H7 (cell line): ENCODE results near the gene TGM2. TPM values are rescaled to one million over a fixed set of nuclear protein-coding genes. Genes with fewer than 3 reads are reported as not detected.
A peak's percentile ranks its signal among the peaks of the same experiment; 100 is the strongest.

Source experiments
- DNase-seq: peaks from one replicate; pipeline ENCODE4 v3.0.0; 2012
- H3K27me3 ChIP-seq: 2 replicates; pipeline ENCODE4 v1.6.0; 2011; ENCODE audit warnings: mild to moderate bottlenecking, low read length; ENCODE audit not compliant: control insufficient read depth, insufficient read depth
- H3K36me3 ChIP-seq: replicated peaks from 2 replicates; pipeline ENCODE4 v1.5.1; 2011; ENCODE audit warnings: low read length; ENCODE audit not compliant: control insufficient read depth, insufficient read depth
- H3K4me3 ChIP-seq: 2 replicates; pipeline ENCODE4 v1.5.1; 2011; ENCODE audit warnings: low read depth, mild to moderate bottlenecking, control low read depth, low read length, moderate library complexity; ENCODE audit not compliant: insufficient read depth
- total RNA-seq: library from RNA; depleted of rRNA; stranded (reverse); fragments of >200 nt; shearing (Covaris generic); gene quantifications from 2 replicates; pipeline ENCODE4 v1.2.3, GENCODE V29; 2014

Gene TGM2
- total RNA-seq, 1 experiment from 2014 or later = 0.83 TPM

GRCh38 chr20:38203337-38203980, 38.4 kb upstream of the TGM2 start:
- DNase-seq = peak; percentile 58
- Histone ChIP-seq H3K27me3 (no peaks in the 10 kb centered on the region), H3K4me3 (no peak overlapping the region), H3K36me3 (no peaks in the 10 kb centered on the region)

DNA sequence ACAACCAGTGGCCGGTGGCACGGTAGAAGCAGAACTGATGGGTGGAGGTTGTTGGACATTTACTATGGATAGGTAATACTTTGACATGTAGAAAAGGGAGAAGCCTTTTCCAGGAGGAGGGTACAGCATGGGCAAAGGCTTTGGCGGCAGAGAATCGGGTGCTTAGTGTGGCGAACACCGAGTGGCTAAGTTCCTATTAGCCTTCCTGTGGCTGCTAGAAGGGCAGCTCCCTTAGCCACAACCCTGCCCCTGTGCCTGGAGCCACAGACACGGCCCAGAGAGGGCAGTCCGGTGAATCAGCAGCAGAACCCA, 37.9 kb upstream of the TGM2 start:
- no peak for DNase-seq
- Histone ChIP-seq H3K4me3 (no peak overlapping the region), H3K36me3 (no peaks in the 10 kb centered on the region), H3K27me3 (no peaks in the 10 kb centered on the region)

GRCh38 chr20:38202153-38202981, 37.3 kb upstream of the TGM2 start:
- no peaks in the 10 kb centered on the region for H3K27me3 ChIP-seq
- no peak overlapping the region for H3K4me3 ChIP-seq
- no peaks in the 10 kb centered on the region for H3K36me3 ChIP-seq
- DNase-seq = peak; percentile 26

GRCh38 chr20:38201356-38201755, 36.3 kb upstream of the TGM2 start:
- peak; percentile 12 for DNase-seq
- no peak overlapping the region for H3K4me3 ChIP-seq
- H3K36me3 ChIP-seq = no peaks in the 10 kb centered on the region
- no peaks in the 10 kb centered on the region for H3K27me3 ChIP-seq

DNA sequence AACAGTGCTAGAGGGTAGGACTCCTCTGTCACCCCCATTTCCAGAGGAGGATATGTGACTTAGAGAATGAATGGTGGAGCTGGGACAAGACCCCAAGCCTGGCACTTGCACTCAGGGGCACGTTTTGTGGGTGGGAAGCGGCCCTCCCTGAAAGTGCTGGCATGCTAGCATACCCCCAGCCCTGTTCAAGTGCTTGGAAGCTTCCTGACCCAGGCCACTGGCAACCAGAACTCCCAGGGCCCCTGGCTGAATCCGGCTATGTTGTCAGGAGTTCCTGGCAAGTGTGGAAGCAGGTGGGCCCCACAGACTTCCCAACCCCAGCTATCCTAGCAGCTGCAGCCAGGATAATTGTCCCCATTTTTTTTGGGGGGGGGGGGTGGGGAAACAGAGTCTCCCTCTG, 35.6 kb upstream of the TGM2 start:
- no peak overlapping the region for H3K4me3 ChIP-seq
- no peaks in the 10 kb centered on the region for H3K36me3 ChIP-seq
- H3K27me3 ChIP-seq = no peaks in the 10 kb centered on the region
- DNase-seq = peak; percentile 15

- no peak overlapping the region for H3K4me3 ChIP-seq
- DNase-seq = peak; percentile 20
- no peaks in the 10 kb centered on the region for H3K36me3 ChIP-seq
- no peaks in the 10 kb centered on the region for H3K27me3 ChIP-seq
Measured at GRCh38 chr20:38199501-38200390, 34.7 kb upstream of the TGM2 start.

GRCh38 chr20:38198238-38198861, 33.3 kb upstream of the TGM2 start:
- no peaks in the 10 kb centered on the region for H3K27me3 ChIP-seq
- peak; percentile 16 for DNase-seq
- H3K4me3 ChIP-seq = no peak overlapping the region
- no peaks in the 10 kb centered on the region for H3K36me3 ChIP-seq

- Histone ChIP-seq H3K27me3 (no peaks in the 10 kb centered on the region), H3K4me3 (no peak overlapping the region)
- peak; percentile 28 for DNase-seq
Measured at GRCh38 chr20:38197619-38198018, 32.5 kb upstream of the TGM2 start.

DNA sequence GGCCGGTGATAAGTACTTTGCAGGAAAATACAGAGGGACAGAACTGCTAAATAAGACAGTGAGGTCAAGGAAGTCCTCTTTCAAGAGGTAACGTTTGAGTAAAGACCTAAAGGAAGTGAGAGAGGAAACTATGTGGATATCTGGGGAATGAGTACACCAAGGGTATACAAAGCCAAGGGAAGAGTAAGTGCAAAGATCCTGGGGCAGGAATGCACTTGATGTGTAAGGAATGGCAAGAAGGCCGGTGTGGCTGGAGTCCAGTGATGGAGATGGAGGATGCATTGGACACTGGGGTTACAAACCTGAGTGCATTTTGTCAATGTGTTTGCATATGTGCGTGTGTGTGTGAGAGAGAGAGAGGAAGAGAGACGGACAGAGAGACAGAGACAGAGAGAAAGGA, 32.1 kb upstream of the TGM2 start:
- DNase-seq = no peak
- Histone ChIP-seq H3K4me3 (no peak overlapping the region), H3K36me3 (no peaks in the 10 kb centered on the region), H3K27me3 (no peaks in the 10 kb centered on the region)

More at GRCh38 chr20:38197619-38198018, 32.5 kb upstream of the TGM2 start:
- H3K36me3 ChIP-seq = no peaks in the 10 kb centered on the region

GRCh38 chr20:38196592-38196991, 31.5 kb upstream of the TGM2 start:
- no peak for DNase-seq

DNA sequence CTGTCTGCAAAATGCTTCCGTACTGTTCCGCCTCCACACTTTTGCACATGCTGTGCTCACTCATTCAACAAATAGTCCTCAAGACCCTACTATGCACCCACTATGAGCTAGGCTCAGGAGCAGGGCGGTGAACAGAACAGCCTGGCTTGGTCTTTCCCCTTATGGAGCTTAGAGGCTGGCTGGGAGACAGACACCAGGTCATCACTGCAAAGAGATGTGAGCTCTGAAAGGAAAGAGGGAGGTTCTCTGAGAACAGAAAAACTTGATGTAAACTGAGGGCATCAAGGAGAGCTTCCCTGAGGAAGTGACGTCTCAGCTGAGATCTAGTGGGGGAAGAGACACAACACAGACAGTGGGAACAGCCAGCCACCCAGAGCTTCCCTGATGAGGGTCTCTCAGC, 31.0 kb upstream of the TGM2 start:
- no peak for DNase-seq
- H3K27me3 ChIP-seq = no peaks in the 10 kb centered on the region
- no peaks in the 10 kb centered on the region for H3K36me3 ChIP-seq
- H3K4me3 ChIP-seq = no peak overlapping the region

More at GRCh38 chr20:38196592-38196991, 31.5 kb upstream of the TGM2 start:
- Histone ChIP-seq H3K4me3 (no peak overlapping the region), H3K36me3 (no peaks in the 10 kb centered on the region), H3K27me3 (no peaks in the 10 kb centered on the region)

- H3K27me3 ChIP-seq = no peaks in the 10 kb centered on the region
- H3K4me3 ChIP-seq = no peak overlapping the region
- no peak for DNase-seq
- H3K36me3 ChIP-seq = no peaks in the 10 kb centered on the region
Measured at GRCh38 chr20:38195521-38195920, 30.5 kb upstream of the TGM2 start.

DNA sequence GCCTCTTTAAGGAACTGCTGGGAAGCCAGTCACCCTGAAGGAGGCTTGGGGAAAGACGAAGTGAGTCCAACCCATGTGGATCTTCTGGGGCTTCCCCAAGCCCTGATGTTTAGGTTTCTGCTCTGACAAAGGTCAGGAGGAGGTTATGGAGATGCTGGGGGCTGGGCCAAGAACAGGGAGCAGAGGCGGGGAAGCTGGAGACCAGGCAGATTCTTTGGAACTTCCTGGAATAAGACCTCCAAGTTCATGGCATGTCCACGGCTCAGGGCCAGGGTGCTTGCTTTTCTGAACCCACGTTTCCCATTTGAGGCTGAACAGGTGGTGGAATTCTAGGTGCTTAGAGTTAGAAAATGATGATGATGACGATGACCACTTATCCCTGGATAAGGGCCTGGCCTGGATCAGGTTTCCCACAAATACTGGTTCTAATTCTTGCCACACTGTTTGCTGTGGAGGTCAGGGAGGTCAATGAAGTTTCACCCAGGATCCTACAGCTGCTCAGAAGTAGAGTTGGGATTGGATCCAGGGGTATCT, 30.0 kb upstream of the TGM2 start:
- no peak overlapping the region for H3K4me3 ChIP-seq
- no peak for DNase-seq
- no peaks in the 10 kb centered on the region for H3K36me3 ChIP-seq
- no peaks in the 10 kb centered on the region for H3K27me3 ChIP-seq

DNA sequence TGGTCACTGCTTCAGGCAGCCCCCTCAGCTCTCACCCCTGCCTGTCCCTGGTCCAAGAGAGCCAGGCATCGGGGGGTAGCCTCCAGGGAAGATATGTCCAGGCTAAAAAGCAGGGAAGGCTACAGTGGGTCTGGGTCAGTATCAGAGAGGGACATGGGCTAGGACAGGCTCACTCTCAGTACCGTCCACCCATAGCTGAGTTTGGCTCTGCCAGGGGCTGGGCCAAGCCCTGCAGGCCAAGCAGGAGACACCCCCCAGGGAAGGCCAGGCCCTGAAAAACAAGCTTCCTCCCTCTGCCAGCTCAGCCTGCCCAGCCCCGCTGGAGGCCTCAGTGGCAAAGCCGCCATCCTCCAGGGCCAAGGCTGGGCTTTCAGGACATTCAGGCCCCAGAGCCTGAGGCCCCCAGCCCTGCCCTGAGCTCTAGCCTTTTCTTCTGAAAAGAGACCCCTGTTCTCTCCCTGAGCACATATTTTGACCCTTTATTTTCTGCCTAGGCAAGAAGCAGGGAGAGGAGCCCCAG, 28.6 kb upstream of the TGM2 start:
- H3K27me3 ChIP-seq = no peaks in the 10 kb centered on the region
- peak; percentile 17 for DNase-seq
- no peak overlapping the region for H3K4me3 ChIP-seq
- H3K36me3 ChIP-seq = no peaks in the 10 kb centered on the region
